Parathyroid adenoma (tissue), 2 donors: ENCODE results near the gene KRTAP1-4.

Source experiments
- H2AFZ ChIP-seq: fragments of 300-600 bp; sonication (generic); one replicate; pipeline ENCODE4 v1.7.0; 2017; ENCODE audit warnings: antibody characterized with exemption, mild to moderate bottlenecking
- H3K27ac ChIP-seq: fragments of 300-600 bp; sonication (generic); one replicate; pipeline ENCODE4 v1.7.0; 2017
- H3K27me3 ChIP-seq: fragments of 300-600 bp; sonication (generic); one replicate; pipeline ENCODE4 v1.7.0; 2017; ENCODE audit warnings: low read length; ENCODE audit not compliant: control insufficient read depth, insufficient read depth
- H3K36me3 ChIP-seq: fragments of 300-600 bp; sonication (generic); one replicate; pipeline ENCODE4 v1.7.0; 2017; ENCODE audit warnings: low read length; ENCODE audit not compliant: control insufficient read depth, insufficient read depth
- H3K4me1 ChIP-seq: fragments of 300-600 bp; sonication (generic); one replicate; pipeline ENCODE4 v1.7.0; 2017; ENCODE audit warnings: control low read depth
- H3K4me2 ChIP-seq: fragments of 300-600 bp; sonication (generic); one replicate; pipeline ENCODE4 v1.7.0; 2017; ENCODE audit warnings: low read length
- H3K4me3 ChIP-seq: fragments of 300-600 bp; sonication (generic); one replicate; pipeline ENCODE4 v1.7.0; 2017; ENCODE audit warnings: low read depth, low read length
- H3K79me2 ChIP-seq: fragments of 300-600 bp; sonication (generic); one replicate; pipeline ENCODE4 v1.7.0; 2017; ENCODE audit warnings: control low read depth
- H3K9ac ChIP-seq: fragments of 300-600 bp; sonication (generic); one replicate; pipeline ENCODE4 v1.7.0; 2017; ENCODE audit warnings: mild to moderate bottlenecking
- H3K9me3 ChIP-seq: fragments of 300-600 bp; sonication (generic); one replicate; pipeline ENCODE4 v1.7.0; 2017; ENCODE audit warnings: low read length; ENCODE audit not compliant: control insufficient read depth
- CTCF ChIP-seq: fragments of 300-600 bp; sonication (generic); IDR thresholded peaks from one replicate; pipeline ENCODE4 v1.7.0; 2017; ENCODE audit warnings: antibody characterized with exemption, mild to moderate bottlenecking
- donor health status: primary hyperparathyroidism.

KRTAP1-4 gene

DNA sequence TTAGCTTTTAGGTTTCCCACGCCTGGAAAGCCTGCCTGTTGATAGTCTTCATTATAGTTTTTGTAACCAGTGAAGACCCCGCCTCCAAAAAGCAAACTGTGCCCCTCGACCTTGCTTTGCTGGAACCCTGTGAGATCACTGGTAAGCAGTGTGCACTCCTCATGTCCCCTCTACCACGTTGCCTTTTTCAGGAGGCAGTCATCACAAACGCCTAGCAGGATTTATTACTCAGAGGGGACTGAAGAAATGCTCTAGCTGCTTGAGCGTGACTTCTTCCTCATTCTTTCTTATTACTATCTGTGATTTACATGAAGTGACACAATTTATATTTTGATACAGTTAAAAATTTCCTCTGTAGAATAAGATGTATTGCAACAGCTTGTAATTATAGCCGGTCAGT, 14.5 kb downstream of the KRTAP1-4 start:
- no peak for TF ChIP-seq CTCF
- Histone ChIP-seq H3K79me2 (no peaks in the 10 kb centered on the region), H3K4me3 (no peak overlapping the region), H3K4me2 (no peak overlapping the region), H3K9me3 (no peaks in the 10 kb centered on the region), H2AFZ (no peak overlapping the region), H3K36me3 (no peaks in the 10 kb centered on the region), H3K27ac (no peak overlapping the region), H3K27me3 (no peaks in the 10 kb centered on the region), H3K9ac (no peak overlapping the region), H3K4me1 (no peaks in the 10 kb centered on the region)

- Histone ChIP-seq H3K4me3 (no peak overlapping the region), H3K9me3 (no peaks in the 10 kb centered on the region), H3K9ac (no peak overlapping the region), H3K27ac (no peak overlapping the region), H3K4me2 (no peak overlapping the region), H2AFZ (no peak overlapping the region), H3K27me3 (no peaks in the 10 kb centered on the region), H3K4me1 (no peaks in the 10 kb centered on the region), H3K79me2 (no peaks in the 10 kb centered on the region), H3K36me3 (no peaks in the 10 kb centered on the region)
- TF ChIP-seq CTCF = no peak
Observed at GRCh38 chr17:41013606-41014005, 16.4 kb downstream of the KRTAP1-4 start.

DNA sequence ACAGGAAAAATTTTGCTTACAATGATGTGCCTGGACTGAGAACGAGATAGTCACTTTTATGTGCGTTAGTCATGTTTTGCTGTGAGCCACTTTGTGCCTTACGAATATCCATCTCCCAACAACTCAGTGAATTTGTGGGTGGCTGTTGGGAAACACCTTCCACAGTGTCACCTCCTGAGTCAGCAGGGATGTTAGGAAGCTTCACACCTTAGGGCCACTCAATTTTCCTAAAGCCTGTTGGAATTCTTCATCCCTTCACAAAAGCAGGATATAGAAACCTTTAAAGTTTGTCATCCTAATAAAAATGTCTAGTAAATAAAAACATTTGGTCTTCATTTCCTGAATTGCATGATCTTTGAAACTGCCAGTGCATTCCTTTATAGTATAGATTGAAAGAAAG, 16.8 kb downstream of the KRTAP1-4 start:
- Histone ChIP-seq H3K9me3 (no peaks in the 10 kb centered on the region), H3K4me1 (no peaks in the 10 kb centered on the region), H3K79me2 (no peaks in the 10 kb centered on the region), H2AFZ (no peak overlapping the region), H3K36me3 (no peaks in the 10 kb centered on the region), H3K9ac (no peak overlapping the region), H3K4me2 (no peak overlapping the region), H3K27me3 (no peaks in the 10 kb centered on the region), H3K4me3 (no peak overlapping the region), H3K27ac (no peak overlapping the region)
- no peak for TF ChIP-seq CTCF

GRCh38 chr17:41012326-41013120, 17.5 kb downstream of the KRTAP1-4 start:
- H2AFZ ChIP-seq = no peak overlapping the region
- H3K9me3 ChIP-seq = no peaks in the 10 kb centered on the region
- no peak overlapping the region for H3K27ac ChIP-seq

More at GRCh38 chr17:41012326-41013120, 17.5 kb downstream of the KRTAP1-4 start:
- TF ChIP-seq CTCF = no peak
- H3K36me3 ChIP-seq = no peaks in the 10 kb centered on the region
- no peak overlapping the region for H3K4me3 ChIP-seq
- H3K4me2 ChIP-seq = no peak overlapping the region
- H3K79me2 ChIP-seq = no peaks in the 10 kb centered on the region
- H3K4me1 ChIP-seq = no peaks in the 10 kb centered on the region
- no peak overlapping the region for H3K9ac ChIP-seq
- no peaks in the 10 kb centered on the region for H3K27me3 ChIP-seq
